Measurements from ENCODE around the gene ESYT2. TPM values are rescaled to one million over a fixed set of nuclear protein-coding genes. Genes with fewer than 3 reads are reported as not detected.
"Not testable (repeated sequence)": the region's sequence is repeated elsewhere in the genome, so short reads cannot be mapped to it uniquely, and the experiment has no call there.

ESYT2 gene
- total RNA-seq, 2 experiments from 2014 or later = 62.4 to 64.2 TPM

DNA sequence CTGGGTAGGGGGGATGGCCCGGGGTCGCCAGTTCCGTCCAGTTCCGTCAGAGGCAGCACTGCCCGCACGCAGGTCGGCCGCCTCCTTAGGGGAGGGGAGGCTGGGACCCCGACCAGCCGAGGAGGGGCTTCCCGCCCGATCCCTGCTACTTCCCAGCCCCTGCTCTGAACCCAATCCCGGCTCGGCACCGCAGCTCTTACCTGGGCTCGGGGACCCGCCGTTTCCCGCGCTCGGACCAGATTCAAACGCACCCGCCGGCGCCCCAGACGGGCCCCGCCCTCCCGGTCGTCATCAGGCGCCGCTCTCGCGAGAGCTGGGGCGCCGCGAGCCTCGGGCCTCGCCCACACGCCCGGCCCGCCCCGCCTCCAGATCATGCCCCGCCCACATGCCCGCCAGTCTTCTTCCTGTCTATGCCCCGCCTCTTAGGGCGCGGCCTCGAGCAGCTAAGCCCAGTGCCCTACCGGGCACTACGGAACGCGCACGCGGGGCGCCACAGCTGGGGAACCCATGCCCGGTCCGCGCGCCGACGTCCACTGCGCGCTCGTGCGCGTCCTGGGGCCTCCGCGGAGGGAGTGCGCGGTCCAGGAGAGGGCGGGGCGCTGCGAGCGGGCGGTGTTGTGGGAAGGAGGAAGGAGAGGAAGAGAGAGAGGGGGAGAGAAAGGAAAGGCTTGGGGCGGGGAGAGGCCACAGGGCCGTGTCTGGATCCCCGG is 124.6 kb downstream of the ESYT2 start, which contains the start of gene NCAPG2:
Gene NCAPG2 (minus strand): TSS at position 281 of the 710 bp plus-strand sequence. CDS start 2,905 bp downstream, outside the sequence.
- CTCF ChIA-PET = interaction anchor here (0.6 to 2.0 kb wide), 6 partner anchors 14 to 272 kb away, joined by 3 to 14 read pairs (median 3); no protein-coding TSS in a partner anchor
- H3K9me3 Mint-ChIP-seq = peaks cover 8% of the 10 kb centered on the region
- H3K27ac Mint-ChIP-seq = peak within 1 kb of the TSS; percentile 82
- H3K4me3 Mint-ChIP-seq = peak within 1 kb of the TSS; percentile 84
- H3K27me3 Mint-ChIP-seq = no peaks in the 10 kb centered on the region
- peaks cover 27% of the 10 kb centered on the region for H3K36me3 Mint-ChIP-seq
- POLR2A ChIA-PET = interaction anchor here (0.6 to 2.1 kb wide), 9 partner anchors 48 to 493 kb away, joined by 3 to 13 read pairs (median 4); no protein-coding TSS in a partner anchor
- DNase-seq = peak; percentile 98
- peaks cover 40% of the 10 kb centered on the region for H3K4me1 Mint-ChIP-seq (ENCODE audit: low read depth)
- intact Hi-C loops (cut with micrococcal nuclease) = loop anchor here (1.0 to 2.0 kb wide), 5 partner anchors 48 to 272 kb away; partner anchors contain the start of genes DYNC2I1 and ESYT2

GRCh38 chr7:158703679-158704523 is 125.4 kb downstream of the ESYT2 start:
- not testable (repeated sequence) for H3K9me3 Mint-ChIP-seq
- Mint-ChIP-seq H3K4me1 (ENCODE audit: low read depth) (peaks cover 40% of the 10 kb centered on the region), H3K4me3 (peak overlapping the region; percentile 84)

GRCh38 chr7:158702944-158703343 is 126.4 kb downstream of the ESYT2 start:
- peaks cover 40% of the 10 kb centered on the region for H3K4me1 Mint-ChIP-seq (ENCODE audit: low read depth)
- intact Hi-C loops (cut with micrococcal nuclease) = no loop called here
- no peaks in the 10 kb centered on the region for H3K27me3 Mint-ChIP-seq
- peaks cover 6% of the 10 kb centered on the region for H3K9me3 Mint-ChIP-seq
- H3K27ac Mint-ChIP-seq = peak overlapping the region; percentile 50
- POLR2A ChIA-PET = no interaction called here
- no peak for DNase-seq
- H3K4me3 Mint-ChIP-seq = peak overlapping the region; percentile 84
- H3K36me3 Mint-ChIP-seq = peaks cover 38% of the 10 kb centered on the region
- CTCF ChIA-PET = no interaction called here

More at GRCh38 chr7:158703679-158704523, 125.4 kb downstream of the ESYT2 start:
- not testable (repeated sequence) for DNase-seq, H3K27me3 Mint-ChIP-seq
- POLR2A ChIA-PET = interaction anchor here (0.8 to 2.1 kb wide), 6 partner anchors 48 to 160 kb away, joined by 3 to 13 read pairs (median 4); no protein-coding TSS in a partner anchor
- peaks cover 34% of the 10 kb centered on the region for H3K36me3 Mint-ChIP-seq
- intact Hi-C loops (cut with micrococcal nuclease) = loop anchor here (1.0 to 2.0 kb wide), 5 partner anchors 48 to 273 kb away; partner anchors contain the start of genes DYNC2I1 and ESYT2
- peak overlapping the region; percentile 82 for H3K27ac Mint-ChIP-seq
- CTCF ChIA-PET = interaction anchor here (0.6 to 2.0 kb wide), 4 partner anchors 14 to 273 kb away, joined by 3 to 14 read pairs (median 3); no protein-coding TSS in a partner anchor

GRCh38 chr7:158702196-158702595 is 127.1 kb downstream of the ESYT2 start:
- ChIA-PET CTCF (no interaction called here), POLR2A (no interaction called here)
- Mint-ChIP-seq H3K9me3 (no peaks in the 10 kb centered on the region), H3K36me3 (peaks cover 41% of the 10 kb centered on the region), H3K4me3 (peak overlapping the region; percentile 84), H3K27me3 (no peaks in the 10 kb centered on the region), H3K27ac (no peak overlapping the region), H3K4me1 (ENCODE audit: low read depth) (peaks cover 40% of the 10 kb centered on the region)
- intact Hi-C loops (cut with micrococcal nuclease) = no loop called here
- DNase-seq = no peak

DNA sequence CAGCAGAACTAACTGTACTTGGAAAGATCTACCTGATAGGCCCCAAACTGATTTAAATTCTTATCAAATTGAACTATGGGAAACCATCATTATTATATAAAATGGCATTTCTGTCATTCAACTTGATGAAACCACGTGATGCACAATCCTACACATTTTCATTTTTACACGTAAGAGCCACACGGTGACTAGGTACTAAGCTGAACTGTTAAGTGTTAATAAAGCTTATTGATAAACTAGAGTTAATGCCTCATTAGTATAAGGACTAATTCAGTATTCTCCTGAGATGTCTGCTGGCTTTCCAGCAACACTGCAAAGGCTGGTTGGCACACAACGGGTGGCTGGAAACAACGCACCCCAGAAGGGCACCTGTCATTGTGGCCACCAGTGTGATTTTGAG is 129.3 kb downstream of the ESYT2 start:
- H3K27me3 Mint-ChIP-seq = no peaks in the 10 kb centered on the region
- H3K9me3 Mint-ChIP-seq = no peaks in the 10 kb centered on the region
- intact Hi-C loops (cut with micrococcal nuclease) = no loop called here
- peaks cover 52% of the 10 kb centered on the region for H3K36me3 Mint-ChIP-seq
- H3K4me3 Mint-ChIP-seq = no peak overlapping the region
- H3K27ac Mint-ChIP-seq = no peak overlapping the region
- ChIA-PET CTCF (no interaction called here), POLR2A (no interaction called here)
- DNase-seq = no peak
- H3K4me1 Mint-ChIP-seq (ENCODE audit: low read depth) = peaks cover 40% of the 10 kb centered on the region

DNA sequence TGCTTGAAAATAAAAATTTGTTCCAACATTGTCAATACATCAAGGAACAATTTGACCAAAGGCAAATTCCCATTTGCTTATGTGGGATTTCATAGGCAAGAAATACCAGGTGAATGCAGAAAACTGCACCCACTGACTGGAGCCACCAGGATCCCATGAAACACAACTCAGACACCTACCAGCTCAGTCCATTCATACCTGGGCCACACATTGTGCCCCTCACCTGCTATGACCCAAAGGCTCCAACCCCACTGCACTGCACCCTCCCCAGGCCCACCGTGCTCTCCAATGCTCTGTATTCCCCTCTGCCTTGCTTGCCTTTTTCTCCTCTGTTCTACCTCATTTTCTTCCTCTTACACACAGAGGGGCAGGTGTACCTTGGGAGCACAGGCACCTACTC is 130.0 kb downstream of the ESYT2 start:
- no peak for DNase-seq
- ChIA-PET POLR2A (no interaction called here), CTCF (no interaction called here)
- Mint-ChIP-seq H3K27ac (no peak overlapping the region), H3K4me1 (ENCODE audit: low read depth) (peaks cover 43% of the 10 kb centered on the region), H3K27me3 (no peaks in the 10 kb centered on the region), H3K4me3 (no peak overlapping the region), H3K36me3 (peaks cover 55% of the 10 kb centered on the region), H3K9me3 (no peaks in the 10 kb centered on the region)
- intact Hi-C loops (cut with micrococcal nuclease) = no loop called here

DNA sequence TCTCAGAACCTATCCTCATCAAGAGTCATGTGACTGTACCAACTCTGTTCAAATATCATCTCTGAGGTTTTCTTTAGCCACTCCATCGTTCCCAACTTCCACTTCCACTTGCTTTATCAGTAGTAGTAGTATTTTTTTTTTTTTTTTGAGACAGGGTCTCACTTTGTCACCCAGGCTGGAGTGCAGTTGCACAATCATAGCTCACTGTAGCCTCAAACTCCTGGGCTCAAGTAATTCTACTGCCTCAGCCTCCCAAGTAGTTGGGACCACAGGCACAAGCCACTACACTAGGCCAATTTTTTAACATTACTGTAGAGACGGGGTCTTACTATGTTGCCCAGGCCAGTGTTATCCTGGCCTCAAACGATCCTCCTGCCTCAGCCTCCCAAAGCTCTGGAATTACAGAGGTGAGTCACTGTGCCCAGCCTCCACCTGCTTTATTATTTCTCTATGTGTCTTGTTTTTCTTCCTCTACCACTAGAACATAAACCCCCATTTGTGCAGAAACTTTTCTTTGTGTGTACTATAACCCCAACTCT is 130.6 kb downstream of the ESYT2 start:
- POLR2A ChIA-PET = interaction anchor here (1.1 kb wide), 1 partner anchor 32 kb away, joined by 3 read pairs; no protein-coding TSS in a partner anchor
- Mint-ChIP-seq H3K36me3 (peaks cover 57% of the 10 kb centered on the region), H3K9me3 (no peaks in the 10 kb centered on the region), H3K27ac (no peak overlapping the region), H3K4me3 (no peak overlapping the region), H3K27me3 (no peaks in the 10 kb centered on the region), H3K4me1 (ENCODE audit: low read depth) (peaks cover 44% of the 10 kb centered on the region)
- intact Hi-C loops (cut with micrococcal nuclease) = no loop called here
- no peak for DNase-seq
- CTCF ChIA-PET = interaction anchor here (1.0 kb wide), 1 partner anchor 279 kb away, joined by 6 read pairs; no protein-coding TSS in a partner anchor

DNA sequence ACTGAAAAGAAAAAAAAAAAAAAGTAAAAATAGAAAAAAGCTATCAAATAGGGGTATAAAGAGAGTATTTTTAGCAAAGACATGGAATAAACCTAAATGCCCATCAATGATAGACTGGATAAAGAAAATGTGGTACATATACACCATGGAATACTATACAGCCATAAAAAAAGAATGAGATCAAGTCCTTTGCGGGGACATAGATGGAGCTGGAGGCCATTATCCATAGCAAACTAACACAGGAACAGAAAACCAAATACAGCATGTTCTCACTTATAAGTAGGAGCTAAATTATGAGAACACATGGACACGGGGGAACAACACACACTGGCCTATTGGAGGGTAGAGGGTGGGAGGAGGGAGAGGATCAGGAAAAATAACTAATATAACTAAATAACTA is 131.7 kb downstream of the ESYT2 start:
- Mint-ChIP-seq H3K36me3 (peaks cover 54% of the 10 kb centered on the region), H3K4me1 (ENCODE audit: low read depth) (peaks cover 36% of the 10 kb centered on the region)
- POLR2A ChIA-PET = interaction anchor here (1.1 kb wide), 1 partner anchor 31 kb away, joined by 3 read pairs; no protein-coding TSS in a partner anchor
- H3K4me3 Mint-ChIP-seq; H3K9me3 Mint-ChIP-seq; H3K27me3 Mint-ChIP-seq; intact Hi-C loops (cut with micrococcal nuclease); H3K27ac Mint-ChIP-seq; DNase-seq: not testable (repeated sequence)
- CTCF ChIA-PET = interaction anchor here (0.8 to 3.4 kb wide), 3 partner anchors 83 to 280 kb away, joined by 3 to 33 read pairs (median 6); no protein-coding TSS in a partner anchor

DNA sequence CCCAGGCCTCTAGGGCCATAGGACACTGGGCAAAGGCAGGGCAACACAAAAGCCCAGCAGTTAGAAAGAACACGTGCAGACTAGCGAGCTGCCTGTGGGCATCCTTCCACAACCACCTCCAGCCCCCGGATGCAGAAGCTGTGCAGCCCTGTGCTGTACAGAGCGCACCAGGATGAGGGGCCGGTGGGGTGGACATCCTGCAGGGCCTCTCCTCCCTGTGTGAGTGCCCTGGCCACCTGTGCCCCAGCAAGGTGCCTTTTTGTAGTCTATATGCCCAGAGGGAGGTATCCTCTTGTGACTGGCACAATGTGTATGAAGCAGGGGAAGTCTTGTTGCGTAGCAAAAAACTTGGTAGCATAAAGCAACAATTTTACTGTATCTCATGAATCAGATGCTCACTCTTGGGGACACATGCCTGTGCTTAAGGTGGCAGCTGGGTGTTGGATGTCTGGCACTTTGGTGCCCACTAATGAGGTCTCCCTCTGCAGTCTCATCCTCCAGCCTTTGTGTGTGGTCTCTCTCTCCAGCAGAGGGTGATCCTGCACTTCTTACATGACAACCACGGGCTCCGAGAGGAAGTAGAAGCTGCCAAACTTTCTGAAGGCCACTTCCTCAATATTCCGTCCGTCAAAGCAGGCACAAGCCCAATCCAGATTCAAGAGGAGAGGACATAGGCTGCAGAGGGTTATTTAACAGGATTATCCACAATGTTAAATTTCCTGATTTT is 133.4 kb downstream of the ESYT2 start:
- POLR2A ChIA-PET = no interaction called here
- peaks cover 44% of the 10 kb centered on the region for H3K36me3 Mint-ChIP-seq
- peak; percentile 25 for DNase-seq
- CTCF ChIA-PET = interaction anchor here (0.7 to 3.4 kb wide), 5 partner anchors 134 to 284 kb away, joined by 3 to 33 read pairs (median 3); partner anchors contain the start of gene ESYT2
- peaks cover 20% of the 10 kb centered on the region for H3K4me1 Mint-ChIP-seq (ENCODE audit: low read depth)
- H3K4me3 Mint-ChIP-seq = no peak overlapping the region
- no peaks in the 10 kb centered on the region for H3K9me3 Mint-ChIP-seq
- no peaks in the 10 kb centered on the region for H3K27me3 Mint-ChIP-seq
- H3K27ac Mint-ChIP-seq = no peak overlapping the region
- intact Hi-C loops (cut with micrococcal nuclease) = loop anchor here (1.0 kb wide), 1 partner anchor 281 kb away; no protein-coding TSS in a partner anchor

GRCh38 chr7:158695056-158695455 is 134.3 kb downstream of the ESYT2 start:
- Mint-ChIP-seq H3K36me3 (peaks cover 44% of the 10 kb centered on the region), H3K4me1 (ENCODE audit: low read depth) (peaks cover 14% of the 10 kb centered on the region), H3K27me3 (no peaks in the 10 kb centered on the region), H3K27ac (no peak overlapping the region), H3K4me3 (no peak overlapping the region), H3K9me3 (no peaks in the 10 kb centered on the region)
- POLR2A ChIA-PET = no interaction called here
- no peak for DNase-seq
- CTCF ChIA-PET = interaction anchor here (1.3 to 3.4 kb wide), 2 partner anchors 191 to 282 kb away, joined by 4 to 33 read pairs; no protein-coding TSS in a partner anchor
- intact Hi-C loops (cut with micrococcal nuclease) = no loop called here

DNA sequence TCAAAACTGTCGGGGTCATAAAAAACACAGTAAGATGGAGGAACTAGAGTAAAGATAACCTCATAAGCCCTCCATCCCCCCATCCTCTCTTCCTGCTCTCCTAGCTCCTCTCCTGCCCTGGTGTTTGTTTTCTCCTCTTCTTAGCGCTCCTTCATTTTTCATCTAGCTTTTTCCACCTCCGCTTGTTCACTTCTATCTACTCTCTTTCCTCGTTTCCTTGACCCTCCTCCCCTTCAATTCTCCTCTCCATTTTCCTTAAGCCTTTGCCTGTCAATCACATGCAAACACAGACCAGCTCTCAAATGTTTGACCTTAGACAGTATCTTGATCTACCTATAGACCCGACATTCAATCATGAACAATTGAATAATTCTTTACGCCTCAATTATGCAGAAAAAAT is 134.7 kb downstream of the ESYT2 start:
- no peaks in the 10 kb centered on the region for H3K27me3 Mint-ChIP-seq
- ChIA-PET CTCF (interaction anchor here (3.4 kb wide), 1 partner anchor 282 kb away, joined by 33 read pairs; no protein-coding TSS in a partner anchor), POLR2A (no interaction called here)
- no peaks in the 10 kb centered on the region for H3K9me3 Mint-ChIP-seq
- H3K4me1 Mint-ChIP-seq (ENCODE audit: low read depth) = peaks cover 14% of the 10 kb centered on the region
- no peak overlapping the region for H3K27ac Mint-ChIP-seq
- H3K36me3 Mint-ChIP-seq = peaks cover 44% of the 10 kb centered on the region
- DNase-seq = no peak
- no peak overlapping the region for H3K4me3 Mint-ChIP-seq
- intact Hi-C loops (cut with micrococcal nuclease) = no loop called here
